A549 (cell line): ENCODE measurements around the gene NT5C3B. TPM values are rescaled to one million over a fixed set of nuclear protein-coding genes. Genes with fewer than 3 reads are reported as not detected.
A peak's percentile ranks its signal among the peaks of the same experiment; 100 is the strongest.

Experiments
- ATAC-seq, 2 experiments: fragments of 200-7000 bp in 1 of 2; fragments of >200 bp in 1 of 2; cut with Nextera tagmentation in 1 of 2; cut with Tn5 transposase in 1 of 2; 3 replicates each; pipeline versions ENCODE4 v1.8.0 to v1.9.1; 2018 to 2020; ENCODE audit warnings: mild to moderate bottlenecking in 1 of 2, moderate library complexity in 1 of 2
- CTCF ChIA-PET: fragments of 300-600 bp; sonication (Branson Sonifier 250); formaldehyde crosslinking; extraction: SDS; loops from one replicate; lab custom pipeline; 2021; ENCODE audit warnings: antibody characterized with exemption, inconsistent platforms; lab: Yijun Ruan, JAX
- POLR2A ChIA-PET: fragments of 350-600 bp; formaldehyde crosslinking; extraction: SDS; loops from one replicate; lab custom pipeline; 2021; ENCODE audit warnings: antibody characterized with exemption, inconsistent platforms; lab: Yijun Ruan, JAX
- DNase-seq, 2 experiments: peaks; one replicate each; pipeline versions ENCODE4 v3.0.0 to v3.0.0-alpha.2; 2011 to 2016; ENCODE audit warnings: low read depth in 1 of 2, low spot score in 1 of 2
- FAIRE-seq: peaks from 2 replicates; lab custom pipeline; 2011; peaks lifted over from hg19 to GRCh38; lab: Jason Lieb, UNC
- H3K27ac ChIP-seq, 2 experiments: fragments of >200 bp; sonication (Bioruptor Twin); formaldehyde crosslinking; 3 replicates each; pipeline ENCODE4 v1.5.1; 2016 to 2017
- H3K4me1 ChIP-seq: fragments of >200 bp; sonication (Bioruptor Twin); formaldehyde crosslinking; 3 replicates; pipeline ENCODE4 v1.6.1; 2016
- H3K4me2 ChIP-seq: fragments of >200 bp; sonication (Bioruptor Twin); formaldehyde crosslinking; 3 replicates; pipeline ENCODE4 v1.6.1; 2016
- H3K4me3 ChIP-seq: fragments of >200 bp; sonication (Bioruptor Twin); formaldehyde crosslinking; 3 replicates; pipeline ENCODE4 v1.5.1; 2016
- H3K9me3 ChIP-seq: fragments of >200 bp; sonication (Bioruptor Twin); formaldehyde crosslinking; 3 replicates; pipeline ENCODE4 v1.6.1; 2016
- CBX8 ChIP-seq: fragments of 200-600 bp; sonication (generic); IDR thresholded peaks from 2 replicates; pipeline ENCODE4 v1.6.1; 2016
- CHD2 ChIP-seq: fragments of 150-350 bp; IDR thresholded peaks from 2 replicates; pipeline ENCODE4 v1.6.1; 2014; ENCODE audit warnings: low read length; ENCODE audit not compliant: partially characterized antibody
- EHF ChIP-seq: fragments of 250-450 bp; sonication (Bioruptor Pico); IDR thresholded peaks from 2 replicates; pipeline ENCODE4 v1.5.0; 2020; ENCODE audit warnings: mild to moderate bottlenecking
- FOSB ChIP-seq: fragments of 250-450 bp; sonication (Bioruptor Pico); IDR thresholded peaks from 2 replicates; pipeline ENCODE4 v1.5.0; 2020; ENCODE audit warnings: mild to moderate bottlenecking, moderate library complexity
- HDAC2 ChIP-seq: fragments of 200-600 bp; sonication (generic); IDR thresholded peaks from 2 replicates; pipeline ENCODE4 v1.6.1; 2016
- HEYL ChIP-seq: fragments of 250-450 bp; sonication (Bioruptor Pico); IDR thresholded peaks from 2 replicates; pipeline ENCODE4 v1.8.0; 2021; ENCODE audit warnings: mild to moderate bottlenecking, moderate library complexity
- KDM5A ChIP-seq: fragments of 200-600 bp; sonication (generic); IDR thresholded peaks from 2 replicates; pipeline ENCODE4 v1.6.1; 2016; ENCODE audit warnings: antibody characterized with exemption, mild to moderate bottlenecking
- MAFK ChIP-seq: fragments of 450-650 bp; IDR thresholded peaks from 2 replicates; pipeline ENCODE4 v1.6.1; 2014; ENCODE audit not compliant: partially characterized antibody
- MYC ChIP-seq: IDR thresholded peaks from 2 replicates; pipeline ENCODE4 v1.6.1; 2012; ENCODE audit warnings: mild to moderate bottlenecking, inconsistent platforms, low read length, improper control_type of control experiment, borderline replicate concordance
- RARB ChIP-seq: fragments of 250-450 bp; sonication (Bioruptor Pico); IDR thresholded peaks from 2 replicates; pipeline ENCODE4 v1.8.0; 2021; ENCODE audit warnings: mild to moderate bottlenecking, moderate library complexity
- ZNF302 ChIP-seq: fragments of 250-450 bp; sonication (Bioruptor Pico); IDR thresholded peaks from 2 replicates; pipeline ENCODE4 v1.9.0; 2021; ENCODE audit warnings: inconsistent platforms, mild to moderate bottlenecking, moderate library complexity
- WGBS: methylation state at CpG from one replicate; pipeline ENCODE4 v1.1.6; 2017; ENCODE audit errors: missing lambda C conversion rate; 5-methylcytosine and 5-hydroxymethylcytosine counted together
- polyA plus RNA-seq, 4 experiments: library from polyadenylated mRNA; depleted of rRNA in 3 of 4; stranded (reverse); fragments of >200 nt; fragmentation: RNase III in 1 of 4; extraction: RNeasy Plus Mini Kit Qiagen cat#74134 plus additional on column Dnase treatment in 1 of 4; gene quantifications; 2 replicates in 3 of 4; 3 replicates in 1 of 4; pipeline ENCODE4 v1.2.3, GENCODE V29; 2011 to 2017
- TF ChIP-seq, protein P1 (sequence below): IDR thresholded peaks from 2 replicates; pipeline ENCODE4 v1.6.1; 2012
- TF ChIP-seq, protein P2 (sequence below): fragments of 150-350 bp; IDR thresholded peaks from 2 replicates; pipeline ENCODE4 v1.6.1; 2014; ENCODE audit warnings: low read depth, mild to moderate bottlenecking, low read length
- TF ChIP-seq, protein P3 (sequence below): IDR thresholded peaks from 2 replicates; pipeline ENCODE4 v1.6.1; 2012; ENCODE audit warnings: low read depth, borderline replicate concordance

Gene NT5C3B
- polyA plus RNA-seq, 2 of the 4 experiments (the other 2 are of a cell fraction) = 109 to 171 TPM

- ATAC-seq (no peak), DNase-seq (no peak), FAIRE-seq (peak; percentile 7)
- Histone ChIP-seq H3K27ac (peak overlapping the region; percentile 96 to 97; a peak in 5 of 6 replicates), H3K4me3 (peak overlapping the region; percentile 79), H3K4me2 (peak overlapping the region; percentile 97), H3K9me3 (no peaks in the 10 kb centered on the region), H3K4me1 (peaks cover 30% of the 10 kb centered on the region)
- no peak for TF ChIP-seq CBX8
- TF ChIP-seq HEYL (CRISPR knock-in tag) = no peak
- TF ChIP-seq RARB (CRISPR knock-in tag) = no peak
- no peak for TF ChIP-seq ZNF302
- TF ChIP-seq HDAC2 = no peak
- TF ChIP-seq, protein P1, sequence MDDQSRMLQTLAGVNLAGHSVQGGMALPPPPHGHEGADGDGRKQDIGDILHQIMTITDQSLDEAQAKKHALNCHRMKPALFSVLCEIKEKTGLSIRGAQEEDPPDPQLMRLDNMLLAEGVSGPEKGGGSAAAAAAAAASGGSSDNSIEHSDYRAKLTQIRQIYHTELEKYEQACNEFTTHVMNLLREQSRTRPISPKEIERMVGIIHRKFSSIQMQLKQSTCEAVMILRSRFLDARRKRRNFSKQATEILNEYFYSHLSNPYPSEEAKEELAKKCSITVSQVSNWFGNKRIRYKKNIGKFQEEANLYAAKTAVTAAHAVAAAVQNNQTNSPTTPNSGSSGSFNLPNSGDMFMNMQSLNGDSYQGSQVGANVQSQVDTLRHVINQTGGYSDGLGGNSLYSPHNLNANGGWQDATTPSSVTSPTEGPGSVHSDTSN = no peak
- TF ChIP-seq EHF (CRISPR knock-in tag) = no peak
- TF ChIP-seq FOSB = no peak
- TF ChIP-seq CHD2 = no peak
- ChIA-PET POLR2A (no interaction called here), CTCF (interaction anchor here (0.9 to 2.4 kb wide), 7 partner anchors 10 to 146 kb away, joined by 3 to 15 read pairs (median 4); no protein-coding TSS in a partner anchor)
- 81% methylated on average over 1 of the region's 1 CpG for WGBS
Measured at GRCh38 chr17:41814195-41814594, 21.8 kb downstream of the NT5C3B start.

GRCh38 chr17:41813699-41814124, 22.3 kb downstream of the NT5C3B start:
- CTCF ChIA-PET = interaction anchor here (1.0 to 52.0 kb wide), 6 partner anchors 12 to 118 kb away, joined by 3 to 3262 read pairs (median 12); partner anchors contain the start of genes GAST, HAP1 and JUP
- H3K9me3 ChIP-seq = no peaks in the 10 kb centered on the region
- peak overlapping the region; percentile 97 for H3K4me2 ChIP-seq
- peak overlapping the region; percentile 79 for H3K4me3 ChIP-seq
- 71% methylated on average over 9 of the region's 9 CpGs for WGBS
- no peak for ATAC-seq
- FAIRE-seq = no peak
- TF ChIP-seq MAFK (no peak), MYC (no peak), CHD2 (no peak)
- TF ChIP-seq, protein P2, sequence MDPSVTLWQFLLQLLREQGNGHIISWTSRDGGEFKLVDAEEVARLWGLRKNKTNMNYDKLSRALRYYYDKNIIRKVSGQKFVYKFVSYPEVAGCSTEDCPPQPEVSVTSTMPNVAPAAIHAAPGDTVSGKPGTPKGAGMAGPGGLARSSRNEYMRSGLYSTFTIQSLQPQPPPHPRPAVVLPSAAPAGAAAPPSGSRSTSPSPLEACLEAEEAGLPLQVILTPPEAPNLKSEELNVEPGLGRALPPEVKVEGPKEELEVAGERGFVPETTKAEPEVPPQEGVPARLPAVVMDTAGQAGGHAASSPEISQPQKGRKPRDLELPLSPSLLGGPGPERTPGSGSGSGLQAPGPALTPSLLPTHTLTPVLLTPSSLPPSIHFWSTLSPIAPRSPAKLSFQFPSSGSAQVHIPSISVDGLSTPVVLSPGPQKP = no peak
- POLR2A ChIA-PET = interaction anchor here (0.5 to 2.8 kb wide), 3 partner anchors 9 to 125 kb away, joined by 3 to 17 read pairs (median 8); partner anchors contain the start of gene EIF1
- no peak for DNase-seq
- H3K4me1 ChIP-seq = peaks cover 30% of the 10 kb centered on the region
- peak overlapping the region; percentile 96 to 97 for H3K27ac ChIP-seq

- FAIRE-seq (no peak), DNase-seq (peak in 1 of 2 experiments; percentile 31), ATAC-seq (peak; percentile 18 to 24; a peak in 5 of 6 replicates)
- H3K4me3 ChIP-seq = peak overlapping the region; percentile 79
- H3K9me3 ChIP-seq = no peaks in the 10 kb centered on the region
- POLR2A ChIA-PET = interaction anchor here (0.5 to 2.8 kb wide), 5 partner anchors 10 to 124 kb away, joined by 3 to 17 read pairs (median 8); partner anchors contain the start of genes EIF1 and KLHL11
- H3K4me1 ChIP-seq = peaks cover 30% of the 10 kb centered on the region
- WGBS = 9% methylated on average over 12 of the region's 12 CpGs
- H3K4me2 ChIP-seq = peak overlapping the region; percentile 97
- H3K27ac ChIP-seq = peak overlapping the region; percentile 96 to 97
- TF ChIP-seq KDM5A = 0 out of 2 replicates have a peak, but pooled peaks have one; percentile 20
- TF ChIP-seq, protein P3, sequence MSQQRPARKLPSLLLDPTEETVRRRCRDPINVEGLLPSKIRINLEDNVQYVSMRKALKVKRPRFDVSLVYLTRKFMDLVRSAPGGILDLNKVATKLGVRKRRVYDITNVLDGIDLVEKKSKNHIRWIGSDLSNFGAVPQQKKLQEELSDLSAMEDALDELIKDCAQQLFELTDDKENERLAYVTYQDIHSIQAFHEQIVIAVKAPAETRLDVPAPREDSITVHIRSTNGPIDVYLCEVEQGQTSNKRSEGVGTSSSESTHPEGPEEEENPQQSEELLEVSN = 0 out of 2 replicates have a peak, but pooled peaks have one; percentile 5
- no peak for TF ChIP-seq HDAC2
- CTCF ChIA-PET = interaction anchor here (1.0 to 52.0 kb wide), 6 partner anchors 12 to 117 kb away, joined by 3 to 3262 read pairs (median 14); partner anchors contain the start of genes GAST, HAP1 and JUP
Measured at GRCh38 chr17:41813152-41813680, 22.8 kb downstream of the NT5C3B start.
